ENCODE results near the gene WASHC1.
"Not testable (repeated sequence)": the region's sequence is repeated elsewhere in the genome, so short reads cannot be mapped to it uniquely, and the experiment has no call there.

Gene WASHC1

GRCh38 chr9:29356-29755 lies at the start of gene WASHC1:
Gene WASHC1 (minus strand): TSS chr9:29456. CDS start chr9:24999, 4,457 bp downstream.
- DNase-seq, result not testable (repeated sequence)

GRCh38 chr9:78333-78732 lies 49.1 kb upstream of the WASHC1 start:
- DNase-seq, result not testable (repeated sequence)

GRCh38 chr9:76389-76788 lies 47.1 kb upstream of the WASHC1 start:
- DNase-seq, result not testable (repeated sequence)

- DNase-seq, result not testable (repeated sequence)
Measured at GRCh38 chr9:73900-74525, 44.8 kb upstream of the WASHC1 start.

GRCh38 chr9:73076-73899 lies 44.0 kb upstream of the WASHC1 start:
- DNase-seq, result peak; percentile 10 to 42 (median 18)

GRCh38 chr9:63031-63629 lies 33.9 kb upstream of the WASHC1 start:
- DNase-seq, result peak in 1 of 3 donors; percentile 5

GRCh38 chr9:52678-53077 lies 23.4 kb upstream of the WASHC1 start:
- not testable (repeated sequence) for DNase-seq

GRCh38 chr9:48190-48842 lies 19.1 kb upstream of the WASHC1 start:
- DNase-seq, result not testable (repeated sequence)

- DNase-seq, result not testable (repeated sequence)
Measured at GRCh38 chr9:46639-47271, 17.5 kb upstream of the WASHC1 start.

- DNase-seq, result peak in 2 of 3 donors; percentile 23 to 25
Measured at GRCh38 chr9:46164-46563, 16.9 kb upstream of the WASHC1 start.

GRCh38 chr9:45180-45878 lies 16.1 kb upstream of the WASHC1 start:
- DNase-seq, result not testable (repeated sequence)

- DNase-seq, result peak in 1 of 3 donors; percentile 2
Measured at GRCh38 chr9:44416-44815, 15.2 kb upstream of the WASHC1 start.

- DNase-seq, result not testable (repeated sequence)
Measured at GRCh38 chr9:43636-44035, 14.4 kb upstream of the WASHC1 start.

- not testable (repeated sequence) for DNase-seq
Measured at GRCh38 chr9:43116-43515, 13.9 kb upstream of the WASHC1 start.

- not testable (repeated sequence) for DNase-seq
Measured at GRCh38 chr9:41819-42218, 12.6 kb upstream of the WASHC1 start.

GRCh38 chr9:41261-41676 lies 12.0 kb upstream of the WASHC1 start:
- peak; percentile 15 to 34 (median 19) for DNase-seq

GRCh38 chr9:32308-32707 lies 3.1 kb upstream of the WASHC1 start:
- not testable (repeated sequence) for DNase-seq

- DNase-seq, result not testable (repeated sequence)
Measured at GRCh38 chr9:28775-29174, 481 bp downstream of the WASHC1 start.

- not testable (repeated sequence) for DNase-seq
Measured at GRCh38 chr9:21621-22020, 7.6 kb downstream of the WASHC1 start.

- not testable (repeated sequence) for DNase-seq
Measured at GRCh38 chr9:16875-17274, 12.4 kb downstream of the WASHC1 start.

GRCh38 chr9:14129-14809 lies 15.0 kb downstream of the WASHC1 start:
- DNase-seq, result not testable (repeated sequence)
